OCI-LY7 (cell line): ENCODE data around the gene RCSD1.

Experiments used
- EZH2phosphoT487 ChIP-seq: fragments of 200-600 bp; sonication (generic); IDR thresholded peaks from 2 replicates; pipeline ENCODE4 v1.6.1; 2018; ENCODE audit warnings: low read depth, borderline replicate concordance, mild to moderate bottlenecking, mixed run types, antibody characterized with exemption, low read length, moderate library complexity, mixed read lengths
- TF ChIP-seq, protein P1 (sequence below): fragments of 200-600 bp; sonication (generic); conservative IDR thresholded peaks from 2 replicates; pipeline ENCODE4 v1.5.1; 2014; ENCODE audit warnings: mild to moderate bottlenecking, antibody characterized with exemption, low read length, moderate library complexity, mixed read lengths

DNA sequence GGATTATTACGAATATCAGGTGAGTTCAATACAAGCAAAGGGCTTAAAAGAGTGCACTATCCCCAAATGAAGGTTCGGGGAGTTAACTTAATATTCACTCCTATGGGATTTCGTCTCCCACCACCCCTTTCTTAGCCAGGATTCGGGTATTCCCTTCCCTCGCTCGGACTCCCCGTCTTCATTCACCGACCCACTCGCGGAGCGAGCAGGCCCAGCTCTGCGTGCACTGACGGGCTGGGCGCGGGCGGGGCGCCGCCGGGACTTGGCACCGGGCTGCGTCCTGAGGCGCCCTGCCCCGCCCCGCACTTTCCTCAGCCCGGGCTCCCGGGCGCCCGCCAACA, 84.0 kb downstream of the RCSD1 start:
- TF ChIP-seq, protein P1, sequence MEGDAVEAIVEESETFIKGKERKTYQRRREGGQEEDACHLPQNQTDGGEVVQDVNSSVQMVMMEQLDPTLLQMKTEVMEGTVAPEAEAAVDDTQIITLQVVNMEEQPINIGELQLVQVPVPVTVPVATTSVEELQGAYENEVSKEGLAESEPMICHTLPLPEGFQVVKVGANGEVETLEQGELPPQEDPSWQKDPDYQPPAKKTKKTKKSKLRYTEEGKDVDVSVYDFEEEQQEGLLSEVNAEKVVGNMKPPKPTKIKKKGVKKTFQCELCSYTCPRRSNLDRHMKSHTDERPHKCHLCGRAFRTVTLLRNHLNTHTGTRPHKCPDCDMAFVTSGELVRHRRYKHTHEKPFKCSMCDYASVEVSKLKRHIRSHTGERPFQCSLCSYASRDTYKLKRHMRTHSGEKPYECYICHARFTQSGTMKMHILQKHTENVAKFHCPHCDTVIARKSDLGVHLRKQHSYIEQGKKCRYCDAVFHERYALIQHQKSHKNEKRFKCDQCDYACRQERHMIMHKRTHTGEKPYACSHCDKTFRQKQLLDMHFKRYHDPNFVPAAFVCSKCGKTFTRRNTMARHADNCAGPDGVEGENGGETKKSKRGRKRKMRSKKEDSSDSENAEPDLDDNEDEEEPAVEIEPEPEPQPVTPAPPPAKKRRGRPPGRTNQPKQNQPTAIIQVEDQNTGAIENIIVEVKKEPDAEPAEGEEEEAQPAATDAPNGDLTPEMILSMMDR, result no peak
- TF ChIP-seq EZH2phosphoT487, result no peak
